Effector memory CD4-positive, alpha-beta T cell (primary cell): Measurements from ENCODE around the gene PPY.
"Not testable (repeated sequence)": the region's sequence is repeated elsewhere in the genome, so short reads cannot be mapped to it uniquely, and the experiment has no call there.

Experiments used
- DNase-seq, 3 donors: peaks; one replicate each; pipeline ENCODE4 v3.0.0-alpha.2; 2020
- H3K27ac ChIP-seq: 2 replicates; pipeline ENCODE4 v1.7.0; 2013; ENCODE audit warnings: mild to moderate bottlenecking, low read length, moderate library complexity; ENCODE audit not compliant: insufficient read depth, poor library complexity, severe bottlenecking
- H3K27me3 ChIP-seq: replicated peaks from 2 replicates; pipeline ENCODE4 v1.7.0; 2013; ENCODE audit warnings: mild to moderate bottlenecking, low read length; ENCODE audit not compliant: insufficient read depth, control insufficient read depth, poor library complexity, severe bottlenecking
- H3K36me3 ChIP-seq: 2 replicates; pipeline ENCODE4 v1.7.0; 2013; ENCODE audit warnings: mild to moderate bottlenecking, low read length, moderate library complexity; ENCODE audit not compliant: control insufficient read depth, insufficient read depth
- H3K4me1 ChIP-seq: 2 replicates; pipeline ENCODE4 v1.7.0; 2013; ENCODE audit warnings: low read length, mild to moderate bottlenecking; ENCODE audit not compliant: control insufficient read depth, insufficient read depth, poor library complexity, severe bottlenecking
- H3K4me3 ChIP-seq: 2 replicates; pipeline ENCODE4 v1.7.0; 2013; ENCODE audit warnings: low read length, low read depth, mild to moderate bottlenecking; ENCODE audit not compliant: insufficient read depth, poor library complexity, severe bottlenecking
- H3K9me3 ChIP-seq: 2 replicates; pipeline ENCODE4 v1.7.0; 2013; ENCODE audit warnings: mild to moderate bottlenecking, low read length, moderate library complexity; ENCODE audit not compliant: control insufficient read depth

The PPY gene

DNA sequence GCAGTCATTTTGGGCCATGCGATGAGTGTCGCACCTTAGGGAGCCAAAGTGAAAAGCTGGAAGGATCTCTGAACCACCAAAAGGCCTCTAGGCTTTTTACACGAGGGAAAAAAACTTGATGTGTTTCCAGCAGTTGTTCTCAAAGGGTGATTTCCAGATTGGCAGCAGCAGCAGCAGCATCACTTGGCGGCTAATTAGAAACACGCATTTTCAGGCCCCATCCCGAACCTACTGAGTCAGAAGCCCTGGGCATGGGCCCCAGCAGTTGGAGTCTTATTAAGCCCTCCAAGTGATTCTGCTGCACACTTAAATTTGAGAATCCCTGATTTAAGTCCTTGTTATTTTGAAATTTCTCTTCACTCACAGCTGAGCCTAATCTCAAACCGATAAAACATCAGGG, 36.7 kb upstream of the PPY start:
- H3K4me3 ChIP-seq: no peak overlapping the region
- H3K27me3 ChIP-seq: peaks cover 15% of the 10 kb centered on the region
- DNase-seq: no peak
- no peaks in the 10 kb centered on the region for H3K36me3 ChIP-seq
- no peak overlapping the region for H3K27ac ChIP-seq
- H3K9me3 ChIP-seq: no peaks in the 10 kb centered on the region
- H3K4me1 ChIP-seq: peaks cover 6% of the 10 kb centered on the region

DNA sequence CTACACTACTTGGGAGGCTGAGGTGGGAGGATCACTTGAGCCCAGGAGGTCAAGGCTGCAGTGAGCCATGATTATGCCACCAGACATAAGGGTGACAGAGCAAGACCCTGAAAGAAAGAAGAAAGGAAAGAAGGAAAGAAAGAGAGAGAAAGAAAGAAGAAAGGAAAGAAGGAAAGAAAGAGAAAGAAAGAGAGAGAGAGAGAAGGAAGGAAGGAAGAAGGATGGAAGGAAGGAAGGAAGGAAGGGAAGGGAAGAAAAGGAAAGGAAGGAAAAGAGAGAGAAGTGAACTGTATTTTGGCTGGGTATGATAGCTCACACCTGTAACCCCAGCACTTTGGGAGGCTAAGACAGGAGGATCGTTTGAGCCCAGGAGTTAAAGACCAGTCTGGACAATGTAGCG, 35.8 kb upstream of the PPY start:
- no peaks in the 10 kb centered on the region for H3K36me3 ChIP-seq
- H3K27ac ChIP-seq: no peak overlapping the region
- H3K9me3 ChIP-seq: no peaks in the 10 kb centered on the region
- no peak for DNase-seq
- H3K4me1 ChIP-seq: no peaks in the 10 kb centered on the region
- H3K4me3 ChIP-seq: no peak overlapping the region
- peaks cover 8% of the 10 kb centered on the region for H3K27me3 ChIP-seq

DNA sequence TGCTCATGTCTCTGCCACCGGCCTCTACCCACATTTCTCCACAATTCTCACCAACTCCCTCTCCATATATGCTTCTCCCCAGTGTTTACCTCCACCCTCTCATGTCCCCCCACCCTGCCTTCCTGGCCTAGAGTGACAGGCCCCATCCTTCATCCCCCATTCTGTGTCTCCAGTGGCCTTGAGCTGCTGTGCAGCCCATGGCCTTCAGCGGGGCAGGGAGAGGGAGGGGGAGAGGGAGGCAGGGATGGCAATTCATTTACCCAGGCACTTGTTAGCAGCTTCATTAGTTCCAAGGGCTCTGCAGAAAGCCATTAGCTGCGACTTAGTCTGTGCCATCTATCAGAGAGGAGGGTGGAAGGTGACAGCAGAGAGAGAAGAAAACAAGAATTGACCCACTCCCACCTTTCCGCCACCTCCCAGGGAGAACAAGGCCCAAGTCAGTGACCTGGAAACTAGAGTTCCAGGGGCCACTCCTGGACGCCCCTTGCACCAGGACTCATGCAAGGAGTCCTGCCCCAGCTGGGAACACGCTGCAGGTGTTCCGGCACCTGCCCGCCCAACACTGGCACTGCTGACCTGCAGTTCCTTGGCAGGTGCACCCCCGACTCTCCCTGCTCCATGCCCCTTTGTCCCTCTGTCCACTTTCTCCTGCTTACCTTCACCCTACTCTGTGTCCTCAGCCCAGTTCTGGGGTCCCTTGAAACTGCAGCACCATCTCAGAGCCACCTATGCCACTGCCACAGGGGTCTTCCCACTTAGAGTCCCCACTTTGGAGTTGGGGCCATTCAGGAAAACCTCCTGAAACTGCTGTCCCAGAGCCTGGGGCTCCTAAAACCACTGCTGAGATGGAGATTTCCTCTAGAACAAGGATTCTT, 34.9 kb upstream of the PPY start:
- H3K27ac ChIP-seq: no peak overlapping the region

DNA sequence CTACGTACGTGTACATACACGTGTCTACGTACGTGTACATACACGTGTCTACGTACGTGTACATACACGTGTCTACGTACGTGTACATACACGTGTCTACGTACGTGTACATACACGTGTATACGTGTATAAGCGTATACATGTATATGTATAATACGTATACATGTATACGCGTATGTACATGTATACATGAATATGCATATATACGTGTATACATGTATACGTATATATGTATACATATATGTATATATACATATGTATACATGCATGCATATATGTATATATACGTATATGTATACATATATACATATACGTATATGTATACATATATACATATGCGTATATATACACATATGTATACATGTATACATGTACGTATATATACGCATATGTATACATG, 33.6 kb upstream of the PPY start:
- Histone ChIP-seq H3K4me1 (no peaks in the 10 kb centered on the region), H3K27me3 (no peaks in the 10 kb centered on the region), H3K4me3 (no peak overlapping the region), H3K9me3 (no peaks in the 10 kb centered on the region), H3K36me3 (no peaks in the 10 kb centered on the region), H3K27ac (no peak overlapping the region)
- no peak for DNase-seq

More for the DNA sequence above, 34.9 kb upstream of the PPY start:
- H3K36me3 ChIP-seq: no peaks in the 10 kb centered on the region
- H3K9me3 ChIP-seq: no peaks in the 10 kb centered on the region
- DNase-seq: no peak
- H3K27me3 ChIP-seq: no peaks in the 10 kb centered on the region
- no peaks in the 10 kb centered on the region for H3K4me1 ChIP-seq
- no peak overlapping the region for H3K4me3 ChIP-seq

DNA sequence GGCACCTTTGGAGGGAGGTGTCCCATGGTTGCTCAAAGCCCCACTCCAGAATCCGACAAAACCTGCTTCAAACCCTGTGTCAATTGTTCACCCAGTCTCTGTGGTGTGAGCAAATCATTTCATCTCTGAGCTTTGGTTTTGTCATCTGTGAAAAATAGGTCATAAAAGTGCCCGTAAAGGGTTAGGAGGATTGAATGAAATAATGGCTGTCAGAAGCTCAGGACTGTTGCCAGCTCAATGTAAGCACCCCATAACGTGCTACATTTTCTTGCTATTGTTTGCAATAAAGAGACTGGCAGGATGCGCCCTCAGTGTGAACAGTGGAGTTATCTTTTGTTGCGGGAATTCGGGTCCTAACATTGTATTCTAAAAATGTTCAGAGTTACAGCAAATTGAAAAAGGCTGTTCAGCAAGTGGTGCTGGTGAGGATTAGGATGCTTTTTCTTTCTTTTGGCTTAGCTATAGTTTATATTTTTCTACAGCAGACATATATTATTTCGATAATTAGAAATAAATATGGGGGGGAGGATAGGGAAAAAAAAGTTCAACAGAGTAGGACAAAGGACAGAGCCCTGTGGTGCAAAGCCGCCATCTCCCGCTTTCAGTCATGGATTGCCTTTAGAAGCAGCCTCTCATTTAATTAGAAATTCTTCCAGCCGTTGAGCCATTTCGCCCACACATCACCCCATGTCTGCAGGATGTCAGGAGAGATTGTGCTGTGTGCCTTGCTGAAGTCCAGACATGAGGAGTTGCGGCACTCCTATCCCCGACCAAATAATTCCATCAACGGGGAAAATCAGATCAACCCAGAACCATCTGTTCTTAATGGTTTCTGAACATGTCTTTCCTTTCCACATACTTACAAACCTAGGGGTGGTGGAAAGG, 32.3 kb upstream of the PPY start:
- Histone ChIP-seq H3K4me3 (no peak overlapping the region), H3K9me3 (no peaks in the 10 kb centered on the region), H3K4me1 (no peaks in the 10 kb centered on the region), H3K27ac (no peak overlapping the region), H3K36me3 (no peaks in the 10 kb centered on the region), H3K27me3 (no peaks in the 10 kb centered on the region)
- no peak for DNase-seq

DNA sequence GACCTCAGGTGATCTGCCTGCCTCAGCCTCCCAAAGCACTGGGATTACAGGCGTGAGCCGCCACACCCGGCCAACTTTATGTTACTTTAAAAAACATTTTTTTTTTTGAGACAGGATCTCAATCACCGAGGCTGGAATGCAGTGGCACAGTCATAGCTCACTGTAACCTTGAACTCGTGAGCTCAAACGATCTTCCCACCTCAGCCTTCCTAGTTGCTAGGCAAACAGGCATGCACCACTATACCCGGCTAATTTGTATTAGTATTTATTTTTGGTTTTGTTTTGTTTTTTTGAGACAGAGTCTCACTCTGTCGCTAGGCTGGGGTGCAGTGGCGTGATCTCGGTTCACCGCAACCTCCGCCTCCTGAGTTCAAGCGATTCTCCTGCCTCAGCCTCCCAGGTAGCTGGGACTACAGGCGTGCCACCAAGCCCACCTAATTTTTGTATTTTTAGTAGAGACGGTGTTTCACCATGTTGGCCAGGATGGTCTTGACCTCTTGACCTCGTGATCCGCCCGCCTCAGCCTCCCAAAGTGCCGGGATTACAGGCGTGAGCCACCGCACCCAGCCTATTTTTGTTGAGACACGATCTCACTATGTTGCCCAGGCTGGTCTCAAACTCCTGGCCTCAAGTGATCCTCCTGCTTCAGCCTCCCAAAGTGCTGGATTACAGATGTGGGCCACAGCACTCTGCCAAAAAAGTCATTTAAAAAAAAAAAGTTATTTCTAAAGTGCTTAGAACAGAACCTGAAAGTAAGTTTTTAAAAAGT, 30.4 kb upstream of the PPY start:
- not testable (repeated sequence) for H3K4me1 ChIP-seq, H3K9me3 ChIP-seq, H3K36me3 ChIP-seq, H3K4me3 ChIP-seq, H3K27ac ChIP-seq, DNase-seq, H3K27me3 ChIP-seq

DNA sequence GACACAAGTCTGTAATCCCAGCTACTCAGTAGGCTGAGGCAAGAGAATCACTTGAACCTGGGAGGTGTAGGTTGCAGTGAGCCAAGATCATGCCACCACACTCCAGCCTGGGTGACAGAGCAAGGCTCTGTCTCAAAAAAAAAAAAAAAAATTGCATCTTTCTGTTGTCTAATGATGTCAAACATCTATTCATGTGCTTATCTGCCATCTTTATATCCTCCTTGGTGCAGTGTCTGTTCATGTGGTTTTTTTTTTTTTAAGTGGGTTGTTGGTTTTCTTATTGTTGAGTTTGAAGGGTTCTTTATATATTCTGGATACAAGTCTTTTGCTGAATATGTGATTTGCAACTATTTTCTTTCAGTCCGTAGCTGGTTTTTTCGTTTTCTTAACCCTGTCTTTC, 29.2 kb upstream of the PPY start:
- H3K4me1 ChIP-seq, H3K9me3 ChIP-seq, DNase-seq, H3K27ac ChIP-seq, H3K27me3 ChIP-seq, H3K36me3 ChIP-seq, H3K4me3 ChIP-seq: not testable (repeated sequence)

DNA sequence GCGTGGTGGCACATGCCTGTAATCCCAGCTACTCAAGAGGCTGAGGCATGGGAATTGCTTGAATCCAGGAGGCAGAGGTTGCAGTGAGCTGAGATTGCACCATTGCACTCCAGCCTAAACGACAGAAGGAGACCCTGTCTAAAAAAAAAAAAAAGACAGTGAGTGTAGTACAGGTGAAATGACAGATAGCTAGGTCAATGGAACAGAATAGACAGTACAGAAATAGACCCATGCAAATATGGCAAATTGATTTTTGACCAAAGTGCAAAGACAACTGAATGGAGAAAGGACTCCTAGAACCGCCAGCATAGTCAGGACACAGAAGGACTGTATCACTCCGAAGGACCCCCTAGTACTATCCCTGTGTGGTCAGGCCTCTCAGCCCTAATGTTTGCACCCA, 28.1 kb upstream of the PPY start:
- no peak overlapping the region for H3K4me3 ChIP-seq
- no peaks in the 10 kb centered on the region for H3K27me3 ChIP-seq
- no peaks in the 10 kb centered on the region for H3K4me1 ChIP-seq
- DNase-seq: no peak
- H3K9me3 ChIP-seq: no peaks in the 10 kb centered on the region
- no peaks in the 10 kb centered on the region for H3K36me3 ChIP-seq
- no peak overlapping the region for H3K27ac ChIP-seq

DNA sequence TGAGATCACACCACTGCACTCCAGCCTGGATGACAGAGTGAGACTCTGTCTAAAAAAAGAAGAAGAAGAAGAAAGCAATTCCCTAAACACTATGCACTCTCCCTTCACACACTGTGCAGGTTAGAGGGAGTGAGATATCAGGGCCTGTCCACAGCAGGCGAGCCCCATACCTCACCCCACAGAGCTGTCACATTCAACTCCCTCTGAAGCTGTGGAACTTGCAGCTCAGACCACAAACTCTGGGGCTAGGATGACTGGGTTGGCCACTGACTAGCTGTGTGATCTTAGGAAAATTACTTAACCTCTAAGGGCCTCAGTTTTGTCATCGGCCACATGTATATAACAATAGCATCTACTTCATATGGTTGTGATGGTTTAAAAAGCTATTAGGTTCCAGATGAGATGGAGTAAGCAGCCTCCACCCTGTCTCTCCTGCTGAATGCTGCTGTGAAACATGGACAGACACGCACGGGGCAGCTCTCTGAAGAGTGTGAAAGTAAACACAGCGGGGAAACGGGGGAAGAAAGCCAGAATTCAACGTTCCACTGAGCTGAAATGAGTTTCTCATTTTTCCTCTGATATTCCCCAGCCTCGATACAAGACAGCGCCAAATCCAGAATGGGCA, 25.1 kb upstream of the PPY start:
- H3K27ac ChIP-seq: no peak overlapping the region
- no peaks in the 10 kb centered on the region for H3K9me3 ChIP-seq
- H3K27me3 ChIP-seq: no peaks in the 10 kb centered on the region
- no peaks in the 10 kb centered on the region for H3K4me1 ChIP-seq
- DNase-seq: no peak
- H3K4me3 ChIP-seq: no peak overlapping the region
- H3K36me3 ChIP-seq: no peaks in the 10 kb centered on the region
